ENCODE measurements around the gene PGLYRP1. TPM values are rescaled to one million over a fixed set of nuclear protein-coding genes. Genes with fewer than 3 reads are reported as not detected.

Gene PGLYRP1
- total RNA-seq, 1 experiment from 2014 or later: not detected

DNA sequence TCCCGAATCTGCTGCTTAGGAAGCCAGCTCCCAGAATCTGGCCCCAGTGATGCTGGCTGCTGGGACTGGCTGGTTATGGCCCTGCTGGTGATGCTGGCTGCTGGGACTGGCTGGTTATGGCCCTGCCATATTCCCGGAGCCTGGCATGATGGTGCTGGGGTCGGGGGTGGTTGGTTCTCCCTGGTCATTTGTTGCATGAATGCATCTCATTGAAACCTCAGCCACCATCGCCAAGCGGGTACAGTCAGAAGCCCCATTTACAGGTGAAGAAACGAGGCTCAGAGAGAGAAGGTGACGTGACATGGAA, 2.1 kb downstream of the PGLYRP1 start:
- H3K27me3 ChIP-seq (ENCODE audit: control insufficient read depth, insufficient read depth, low read length): peaks cover 9% of the 10 kb centered on the region
- H3K36me3 ChIP-seq (replicated peaks; ENCODE audit: control insufficient read depth, insufficient read depth, low read length): no peaks in the 10 kb centered on the region
- DNase-seq: no peak

DNA sequence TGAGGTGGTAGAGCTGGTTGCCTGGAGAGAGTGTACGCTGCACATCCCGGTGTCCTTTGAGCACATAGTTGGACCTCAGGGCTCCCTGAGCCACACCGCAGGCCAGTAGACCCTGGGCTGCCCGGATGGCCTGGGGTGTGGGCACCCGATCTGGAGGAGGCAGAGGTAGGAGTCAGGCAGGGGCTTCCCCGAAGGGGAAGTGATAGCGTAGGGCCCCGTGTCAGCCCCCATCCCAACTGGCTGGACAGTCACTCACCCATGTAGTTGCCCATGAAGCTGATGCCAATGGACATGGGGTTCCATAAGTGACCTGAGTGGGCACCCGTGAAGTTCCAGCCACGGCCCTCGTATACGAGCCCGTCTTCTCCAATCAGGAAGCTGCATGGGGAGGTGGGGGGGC, 3.6 kb downstream of the PGLYRP1 start:
- DNase-seq: peak; percentile 21
- Histone ChIP-seq H3K36me3 (replicated peaks; ENCODE audit: control insufficient read depth, insufficient read depth, low read length) (no peaks in the 10 kb centered on the region), H3K27me3 (ENCODE audit: control insufficient read depth, insufficient read depth, low read length) (peaks cover 21% of the 10 kb centered on the region), H3K4me3 (ENCODE audit: insufficient read depth, low read depth, low read length) (no peak overlapping the region)

More for the DNA sequence above, 2.1 kb downstream of the PGLYRP1 start:
- no peak overlapping the region for H3K4me3 ChIP-seq (ENCODE audit: insufficient read depth, low read depth, low read length)

DNA sequence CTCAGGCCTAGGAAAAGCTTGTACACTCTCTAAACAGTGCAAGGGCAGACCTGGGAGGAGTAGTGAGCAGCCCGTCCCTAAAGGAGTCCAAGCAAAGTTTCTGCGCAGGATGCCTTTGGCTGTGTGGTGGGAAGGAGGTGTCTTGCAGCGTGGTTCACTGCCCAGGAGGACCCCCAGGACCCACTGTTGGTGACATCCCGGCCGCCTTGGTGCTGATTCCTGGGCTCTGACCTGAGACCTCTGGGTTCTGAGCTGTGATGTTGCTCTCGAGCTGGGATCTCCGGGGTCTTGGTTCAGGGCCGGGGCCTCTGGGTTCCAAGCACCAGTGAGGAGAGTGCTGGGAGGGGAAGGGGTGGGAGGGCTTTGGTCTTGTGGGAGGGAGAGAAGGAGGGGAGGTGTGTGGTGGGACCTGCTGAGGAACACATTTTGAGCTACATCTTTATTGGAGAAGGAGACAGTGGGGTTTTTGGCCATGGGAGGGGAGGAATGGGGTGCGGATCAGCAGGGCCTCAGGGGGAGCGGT, 4.1 kb downstream of the PGLYRP1 start:
- Histone ChIP-seq H3K36me3 (replicated peaks; ENCODE audit: control insufficient read depth, insufficient read depth, low read length) (no peaks in the 10 kb centered on the region), H3K27me3 (ENCODE audit: control insufficient read depth, insufficient read depth, low read length) (peaks cover 24% of the 10 kb centered on the region), H3K4me3 (ENCODE audit: insufficient read depth, low read depth, low read length) (no peak overlapping the region)
- no peak for DNase-seq

DNA sequence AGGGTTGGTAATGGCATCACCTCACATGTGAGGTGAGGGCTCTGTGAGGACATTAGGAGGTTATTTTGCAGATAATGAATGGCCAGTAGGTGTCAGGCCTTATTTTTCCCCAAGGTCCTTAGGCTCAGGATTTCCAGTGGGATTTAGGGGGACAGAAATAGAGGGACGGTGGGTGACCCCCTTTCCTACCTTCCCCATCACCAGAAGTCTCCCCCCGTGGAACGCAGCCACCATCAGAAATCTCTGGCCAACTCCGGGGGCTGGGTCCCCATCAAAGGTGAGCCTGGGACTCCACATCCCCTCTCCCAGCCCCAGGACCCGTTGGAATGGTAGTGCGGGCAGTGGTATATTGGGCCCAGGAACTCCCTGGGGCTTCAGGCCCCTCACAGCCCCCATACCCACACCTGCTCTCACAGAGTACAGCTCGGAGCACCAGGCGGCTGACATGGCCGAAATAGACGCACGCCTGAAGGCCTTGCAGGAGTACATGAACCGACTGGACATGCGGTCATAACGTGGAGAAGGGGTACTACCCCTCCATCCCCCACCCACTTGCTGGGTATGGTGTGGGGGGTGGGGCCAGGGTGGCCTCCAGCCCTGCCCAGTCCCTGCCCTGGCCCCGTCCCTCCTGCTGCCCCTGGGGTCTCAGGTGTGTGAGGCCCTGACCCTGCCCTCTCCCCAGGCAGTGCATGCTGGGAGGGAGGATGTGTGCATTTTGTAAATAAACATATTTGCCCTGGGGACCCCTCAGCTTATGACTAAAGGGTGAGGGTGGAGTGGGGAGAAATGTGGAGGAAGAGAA, 4.8 kb downstream of the PGLYRP1 start:
- Histone ChIP-seq H3K4me3 (ENCODE audit: insufficient read depth, low read depth, low read length) (no peak overlapping the region), H3K27me3 (ENCODE audit: control insufficient read depth, insufficient read depth, low read length) (peaks cover 24% of the 10 kb centered on the region), H3K36me3 (replicated peaks; ENCODE audit: control insufficient read depth, insufficient read depth, low read length) (no peaks in the 10 kb centered on the region)
- no peak for DNase-seq

- Histone ChIP-seq H3K36me3 (replicated peaks; ENCODE audit: control insufficient read depth, insufficient read depth, low read length) (no peaks in the 10 kb centered on the region), H3K4me3 (ENCODE audit: insufficient read depth, low read depth, low read length) (no peak overlapping the region), H3K27me3 (ENCODE audit: control insufficient read depth, insufficient read depth, low read length) (peaks cover 24% of the 10 kb centered on the region)
- no peak for DNase-seq
Measured at GRCh38 chr19:46017095-46017429, 5.8 kb downstream of the PGLYRP1 start.

- H3K27me3 ChIP-seq (ENCODE audit: control insufficient read depth, insufficient read depth, low read length): peaks cover 24% of the 10 kb centered on the region
- H3K4me3 ChIP-seq (ENCODE audit: insufficient read depth, low read depth, low read length): peak overlapping the region; percentile 37
- no peaks in the 10 kb centered on the region for H3K36me3 ChIP-seq (replicated peaks; ENCODE audit: control insufficient read depth, insufficient read depth, low read length)
- peak; percentile 98 for DNase-seq
Measured at GRCh38 chr19:46016426-46017094, 6.3 kb downstream of the PGLYRP1 start.

- Histone ChIP-seq H3K36me3 (replicated peaks; ENCODE audit: control insufficient read depth, insufficient read depth, low read length) (no peaks in the 10 kb centered on the region), H3K4me3 (ENCODE audit: insufficient read depth, low read depth, low read length) (peak overlapping the region; percentile 37; the same call in 1 of the 2 replicates), H3K27me3 (ENCODE audit: control insufficient read depth, insufficient read depth, low read length) (peaks cover 24% of the 10 kb centered on the region)
- peak; percentile 74 for DNase-seq
Measured at GRCh38 chr19:46015687-46016425, 7.0 kb downstream of the PGLYRP1 start.

DNA sequence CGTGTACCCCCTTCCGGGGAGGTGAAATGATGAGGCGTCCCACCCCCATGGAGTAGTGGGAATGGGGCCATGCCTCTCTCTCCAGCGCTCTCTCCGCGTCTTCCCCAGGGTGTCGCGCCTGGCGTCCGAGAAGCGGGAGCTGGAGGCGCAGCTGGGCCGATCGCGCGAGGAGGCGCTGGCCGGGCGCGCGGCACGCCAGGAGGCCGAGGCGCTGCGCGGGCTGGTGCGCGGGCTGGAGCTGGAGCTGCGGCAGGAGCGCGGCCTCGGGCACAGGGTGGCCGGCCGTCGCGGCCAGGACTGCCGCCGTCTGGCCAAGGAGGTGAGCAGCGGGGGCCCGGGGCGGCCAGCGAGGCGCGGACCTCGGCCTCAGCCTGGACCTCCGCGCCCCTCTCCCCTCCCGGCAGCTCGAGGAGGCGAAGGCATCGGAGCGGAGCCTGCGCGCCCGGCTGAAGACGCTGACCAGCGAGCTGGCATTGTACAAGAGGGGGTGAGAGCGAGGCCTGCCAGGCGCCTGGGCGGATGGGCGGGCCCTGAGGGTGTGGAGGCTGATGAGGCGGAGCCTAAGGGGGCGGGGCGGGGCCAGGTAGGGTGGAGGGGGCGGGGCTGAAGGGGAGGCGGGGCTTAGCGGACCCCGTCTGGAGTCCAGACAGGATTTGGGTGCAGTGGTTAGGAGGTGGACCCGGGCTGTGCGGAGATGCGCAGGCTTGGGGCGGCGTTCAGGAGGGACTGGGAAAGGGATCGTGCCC, 7.7 kb downstream of the PGLYRP1 start:
- DNase-seq: peak; percentile 99
- H3K4me3 ChIP-seq (ENCODE audit: insufficient read depth, low read depth, low read length): peak overlapping the region; percentile 45
- H3K27me3 ChIP-seq (ENCODE audit: control insufficient read depth, insufficient read depth, low read length): peaks cover 24% of the 10 kb centered on the region
- H3K36me3 ChIP-seq (replicated peaks; ENCODE audit: control insufficient read depth, insufficient read depth, low read length): no peaks in the 10 kb centered on the region; the same call in 1 of the 2 replicates

DNA sequence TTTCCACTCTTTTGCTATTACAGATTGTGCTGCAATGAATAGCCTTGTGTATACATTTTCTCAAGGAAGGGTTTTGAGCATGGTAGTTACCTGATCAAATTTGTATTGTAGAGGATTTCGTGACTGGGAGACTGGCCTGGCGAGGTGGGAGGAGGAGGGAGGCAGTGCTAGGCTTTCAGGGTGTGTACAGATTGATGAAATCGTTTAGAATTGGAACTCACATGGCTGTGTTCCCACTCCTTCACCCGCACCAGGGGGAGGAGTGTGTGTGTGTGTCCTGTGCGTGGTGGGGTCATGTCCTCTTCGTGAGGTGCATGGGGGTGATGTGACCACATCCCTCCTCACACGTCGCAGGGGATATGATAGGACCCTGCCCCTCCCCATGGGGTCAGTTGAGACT, 8.3 kb downstream of the PGLYRP1 start:
- Histone ChIP-seq H3K27me3 (ENCODE audit: control insufficient read depth, insufficient read depth, low read length) (peaks cover 24% of the 10 kb centered on the region), H3K36me3 (replicated peaks; ENCODE audit: control insufficient read depth, insufficient read depth, low read length) (no peaks in the 10 kb centered on the region; the same call in 1 of the 2 replicates), H3K4me3 (ENCODE audit: insufficient read depth, low read depth, low read length) (peak overlapping the region; percentile 45)
- DNase-seq: no peak

DNA sequence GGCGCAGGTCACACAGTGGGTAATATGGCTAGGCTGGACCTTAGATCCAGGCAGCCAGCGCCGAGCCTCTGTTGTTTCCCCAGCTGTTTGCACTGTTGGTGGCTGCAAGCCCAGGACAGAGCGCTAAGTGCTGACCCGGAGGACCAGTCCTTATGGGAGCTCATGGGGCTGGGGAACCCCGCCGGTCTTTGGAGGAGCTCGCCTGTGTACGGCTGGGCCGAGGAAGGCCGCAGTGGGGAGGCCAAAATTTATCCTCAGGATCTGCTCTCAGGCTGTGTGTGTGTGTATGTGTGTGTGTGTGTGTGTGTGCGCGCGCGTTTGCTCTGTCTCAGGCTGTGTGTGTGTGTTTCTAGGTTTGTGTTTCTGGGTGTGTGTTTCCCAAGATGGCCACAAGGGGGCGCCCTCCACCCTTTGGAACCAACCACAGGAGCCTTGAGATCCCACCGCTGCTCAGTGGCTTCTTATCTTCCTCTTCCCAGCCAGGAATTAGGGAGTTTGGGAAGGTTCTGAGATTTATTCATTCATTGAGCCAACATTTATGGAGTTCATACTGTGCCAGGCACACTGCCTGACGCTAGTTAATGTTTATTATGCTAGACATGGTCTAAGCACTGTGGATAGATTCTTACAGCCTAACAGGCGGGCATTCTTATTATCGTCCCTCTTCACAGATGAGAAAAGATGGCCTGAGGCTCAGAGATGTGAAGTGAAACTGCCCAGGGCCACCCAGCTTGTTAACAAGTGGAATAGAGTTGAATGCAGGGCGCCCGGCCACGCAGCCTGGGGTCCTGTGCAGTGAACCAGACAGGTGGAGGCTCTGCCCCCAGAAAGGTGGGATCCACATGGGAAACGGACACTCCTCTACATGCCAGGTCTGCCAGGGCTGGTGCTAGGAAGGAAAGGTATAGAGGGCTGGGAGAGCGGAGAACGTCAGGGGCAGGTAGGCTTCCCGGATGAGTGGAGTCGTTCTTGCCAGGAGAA, 13.0 kb downstream of the PGLYRP1 start:
- H3K27me3 ChIP-seq (ENCODE audit: control insufficient read depth, insufficient read depth, low read length): peaks cover 8% of the 10 kb centered on the region
- peaks cover 2% of the 10 kb centered on the region for H3K36me3 ChIP-seq (replicated peaks; ENCODE audit: control insufficient read depth, insufficient read depth, low read length)
- no peak overlapping the region for H3K4me3 ChIP-seq (ENCODE audit: insufficient read depth, low read depth, low read length)
- peak; percentile 89 for DNase-seq

DNA sequence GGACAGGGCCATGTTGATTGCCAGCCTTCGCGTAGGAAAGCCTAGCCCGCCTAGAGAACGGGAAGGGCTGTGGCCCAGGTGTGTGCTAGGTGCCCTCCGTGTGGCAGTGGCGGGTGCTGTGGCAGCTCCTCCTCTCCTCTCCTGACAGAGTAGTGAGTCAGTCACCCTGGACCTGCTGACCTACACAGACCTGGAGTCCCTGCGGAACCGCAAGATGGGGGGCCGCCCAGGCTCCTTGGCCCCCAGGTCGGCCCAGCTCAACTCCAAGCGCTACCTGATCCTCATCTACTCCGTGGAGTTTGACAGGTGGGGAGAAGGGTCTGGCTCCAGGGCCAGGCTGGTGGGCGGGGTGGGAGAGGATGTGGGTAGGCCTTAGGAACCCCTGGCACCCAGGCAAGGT, 16.4 kb downstream of the PGLYRP1 start:
- H3K27me3 ChIP-seq (ENCODE audit: control insufficient read depth, insufficient read depth, low read length): no peaks in the 10 kb centered on the region
- H3K4me3 ChIP-seq (ENCODE audit: insufficient read depth, low read depth, low read length): no peak overlapping the region
- no peak for DNase-seq
- H3K36me3 ChIP-seq (replicated peaks; ENCODE audit: control insufficient read depth, insufficient read depth, low read length): peaks cover 3% of the 10 kb centered on the region

DNA sequence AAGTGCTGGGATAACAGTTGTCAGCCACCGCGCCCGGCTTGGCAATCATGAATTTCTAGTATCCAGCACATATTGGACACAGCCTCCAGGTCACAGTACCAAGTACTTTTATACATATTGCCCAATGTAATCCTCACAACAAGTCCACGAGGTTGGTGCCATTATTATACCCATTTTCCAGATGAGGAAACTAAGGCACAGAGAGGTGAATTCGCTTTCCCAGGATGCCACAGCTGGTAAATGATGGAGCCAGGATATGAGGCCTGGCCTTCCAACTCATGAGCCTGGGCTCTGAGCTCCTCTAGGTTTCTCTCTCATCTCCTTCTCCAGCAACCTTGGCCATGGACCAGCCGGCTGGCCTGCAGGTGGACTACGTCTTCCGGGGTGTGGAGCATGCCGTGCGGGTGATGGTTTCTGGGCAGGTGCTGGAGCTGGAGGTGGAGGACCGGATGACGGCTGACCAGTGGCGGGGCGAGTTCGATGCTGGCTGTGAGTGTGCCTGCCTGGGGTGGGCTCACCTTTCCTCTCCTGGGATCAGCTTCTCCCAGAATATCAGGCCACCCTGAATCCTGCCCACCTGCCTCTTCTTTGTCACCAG, 20.1 kb downstream of the PGLYRP1 start:
- H3K27me3 ChIP-seq (ENCODE audit: control insufficient read depth, insufficient read depth, low read length): peaks cover 5% of the 10 kb centered on the region; the same call in 1 of the 2 replicates
- H3K36me3 ChIP-seq (replicated peaks; ENCODE audit: control insufficient read depth, insufficient read depth, low read length): peaks cover 3% of the 10 kb centered on the region; the same call in 1 of the 2 replicates
- no peak overlapping the region for H3K4me3 ChIP-seq (ENCODE audit: insufficient read depth, low read depth, low read length)
- no peak for DNase-seq

Measured in H7 (cell line).